Myometrial cell (primary cell): ENCODE data around the gene DHFR. TPM values are rescaled to one million over a fixed set of nuclear protein-coding genes. Genes with fewer than 3 reads are reported as not detected.

Experiments used
- total RNA-seq: library from RNA; depleted of rRNA; stranded (reverse); fragments of >200 nt; gene quantifications from 2 replicates; pipeline ENCODE4 v1.2.3, GENCODE V29; 2015

DHFR gene
- total RNA-seq = 57.1 and 64.2 TPM in 2 replicates

DNA sequence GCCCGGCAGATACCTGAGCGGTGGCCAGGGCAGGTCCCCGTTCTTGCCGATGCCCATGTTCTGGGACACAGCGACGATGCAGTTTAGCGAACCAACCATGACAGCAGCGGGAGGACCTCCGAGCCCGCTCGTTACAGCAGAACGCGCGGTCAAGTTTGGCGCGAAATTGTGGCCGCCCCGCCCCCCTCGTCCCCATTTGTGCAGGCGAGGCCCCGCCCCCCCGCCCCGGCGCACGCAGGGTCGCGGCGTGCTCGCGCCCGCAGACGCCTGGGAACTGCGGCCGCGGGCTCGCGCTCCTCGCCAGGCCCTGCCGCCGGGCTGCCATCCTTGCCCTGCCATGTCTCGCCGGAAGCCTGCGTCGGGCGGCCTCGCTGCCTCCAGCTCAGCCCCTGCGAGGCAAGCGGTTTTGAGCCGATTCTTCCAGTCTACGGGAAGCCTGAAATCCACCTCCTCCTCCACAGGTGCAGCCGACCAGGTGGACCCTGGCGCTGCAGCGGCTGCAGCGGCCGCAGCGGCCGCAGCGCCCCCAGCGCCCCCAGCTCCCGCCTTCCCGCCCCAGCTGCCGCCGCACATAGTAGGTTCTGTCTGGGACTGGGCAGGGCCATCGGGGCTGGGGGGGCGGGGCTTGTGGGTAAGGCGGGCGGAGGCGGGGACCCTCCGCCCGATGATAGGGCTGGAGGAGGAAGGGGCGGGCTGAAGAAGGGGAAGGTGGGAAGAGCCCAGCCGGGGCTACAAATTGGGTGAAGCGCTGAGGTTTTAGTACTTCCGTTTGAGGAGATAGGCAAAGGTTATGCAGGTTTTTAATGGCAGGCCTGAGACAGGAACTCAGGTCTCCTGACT lies at the start of gene DHFR, which contains the start of gene MSH3:
TSS of gene DHFR (minus strand) at position 593 of the 840 bp plus-strand sequence. CDS start at position 99, 494 bp downstream.
TSS of gene MSH3 (plus strand) at position 262 of the 840 bp plus-strand sequence. CDS start at position 338, 76 bp downstream.

Other genes with a start within 250 kb of the DHFR start
- gene ZFYVE16, start 246.9 kb downstream of the DHFR start, total RNA-seq = 12.4 and 15.4 TPM in 2 replicates
- gene FAM151B, start 166.9 kb downstream of the DHFR start, total RNA-seq = 2.9 and 3.2 TPM in 2 replicates
- gene ANKRD34B, start 84.7 kb downstream of the DHFR start, total RNA-seq = not detected in 2 replicates
- 9.2 and 11.2 TPM in 2 replicates for gene MSH3, start 331 bp downstream of the DHFR start, total RNA-seq